Peyer's patch (tissue), 4 donors: ENCODE data around the gene AAGAB. TPM values are rescaled to one million over a fixed set of nuclear protein-coding genes. Genes with fewer than 3 reads are reported as not detected.
A peak's percentile ranks its signal among the peaks of the same experiment; 100 is the strongest.

Experiments used
- DNase-seq, 3 donors: peaks; one replicate each; pipeline ENCODE4 v3.0.0-alpha.2; 2017 to 2019
- H3K27ac ChIP-seq, 4 donors: fragments of 200-600 bp; sonication (generic); one replicate each; pipeline ENCODE4 v1.5.1; 2016 to 2019
- H3K27me3 ChIP-seq, 2 donors: fragments of 200-600 bp; sonication (generic); one replicate each; pipeline ENCODE4 v1.5.1; 2019
- H3K36me3 ChIP-seq, 3 donors: fragments of 200-600 bp; sonication (generic); one replicate each; pipeline ENCODE4 v1.5.1; 2016 to 2019
- H3K4me1 ChIP-seq, 4 donors: fragments of 200-600 bp; sonication (generic); one replicate each; pipeline ENCODE4 v1.5.1; 2016 to 2019
- H3K4me3 ChIP-seq, 4 donors: fragments of 200-600 bp; sonication (generic); 1 replicate in 3 of 4; 2 replicates in 1 of 4; pipeline ENCODE4 v1.5.1; 2016 to 2019; ENCODE audit warnings: mild to moderate bottlenecking in 1 of 4
- H3K9me3 ChIP-seq, 4 donors: fragments of 200-600 bp; sonication (generic); one replicate each; pipeline ENCODE4 v1.5.1; 2016 to 2019; ENCODE audit warnings: mild to moderate bottlenecking in 1 of 4
- POLR2A ChIP-seq, 2 donors: fragments of 450-650 bp; IDR thresholded peaks; one replicate each; pipeline ENCODE4 v1.5.1; 2017; ENCODE audit warnings: antibody characterized with exemption in 2 of 2, mild to moderate bottlenecking in 2 of 2, moderate library complexity in 2 of 2
- total RNA-seq, 4 donors: library from RNA; depleted of rRNA; stranded (reverse); fragments of >200 nt; gene quantifications; one replicate each; pipeline ENCODE4 v1.1.0, GENCODE V29; 2016
- TF ChIP-seq, protein P1 (sequence below), 6 experiments: fragments of 450-650 bp in 4 of 6; fragments of 200-600 bp in 2 of 6; sonication (generic) in 1 of 6; IDR thresholded peaks; one replicate each; pipeline ENCODE4 v1.5.1; 2017 to 2019; ENCODE audit warnings: antibody characterized with exemption in 6 of 6, mild to moderate bottlenecking in 3 of 6, moderate library complexity in 1 of 6

The AAGAB gene
- total RNA-seq, 4 donors from 2014 or later: 27.5 to 54.5 (median 42.8) TPM

DNA sequence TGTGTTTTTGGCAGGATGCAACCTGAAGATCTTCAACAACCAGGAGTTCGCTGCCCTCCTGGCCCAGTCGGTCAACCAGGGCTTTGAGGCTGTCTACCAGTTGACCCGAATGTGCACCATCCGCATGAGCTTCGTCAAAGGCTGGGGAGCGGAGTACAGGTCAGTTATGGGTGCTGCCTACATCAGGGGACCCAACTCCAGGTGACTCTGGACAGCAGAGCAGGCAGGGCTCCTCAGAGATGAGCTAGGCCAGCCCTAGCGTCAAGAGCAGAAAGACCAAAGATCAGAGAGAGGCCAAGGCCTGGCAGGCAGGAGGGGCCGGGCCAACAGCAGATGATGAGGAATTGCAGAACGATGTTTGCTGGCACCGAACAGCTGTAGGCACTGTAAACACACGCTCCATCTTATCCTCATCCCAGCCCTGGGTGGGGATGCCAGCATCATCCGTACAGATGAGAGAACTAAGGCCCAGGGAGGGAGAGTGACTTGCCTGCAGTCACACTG is 67.1 kb downstream of the AAGAB start:
- Histone ChIP-seq H3K27me3 (no peaks in the 10 kb centered on the region), H3K27ac (no peak overlapping the region), H3K36me3 (peaks cover 0 to 77% (median 0%) of the 10 kb centered on the region in 3 donors), H3K4me3 (no peak overlapping the region), H3K4me1 (peaks cover 0 to 24% (median 0%) of the 10 kb centered on the region in 4 donors), H3K9me3 (no peaks in the 10 kb centered on the region)
- DNase-seq: peak in 1 of 3 donors; percentile 40
- no peak for TF ChIP-seq POLR2A (IDR thresholded peaks at IDR 0.05)
- TF ChIP-seq, protein P1, sequence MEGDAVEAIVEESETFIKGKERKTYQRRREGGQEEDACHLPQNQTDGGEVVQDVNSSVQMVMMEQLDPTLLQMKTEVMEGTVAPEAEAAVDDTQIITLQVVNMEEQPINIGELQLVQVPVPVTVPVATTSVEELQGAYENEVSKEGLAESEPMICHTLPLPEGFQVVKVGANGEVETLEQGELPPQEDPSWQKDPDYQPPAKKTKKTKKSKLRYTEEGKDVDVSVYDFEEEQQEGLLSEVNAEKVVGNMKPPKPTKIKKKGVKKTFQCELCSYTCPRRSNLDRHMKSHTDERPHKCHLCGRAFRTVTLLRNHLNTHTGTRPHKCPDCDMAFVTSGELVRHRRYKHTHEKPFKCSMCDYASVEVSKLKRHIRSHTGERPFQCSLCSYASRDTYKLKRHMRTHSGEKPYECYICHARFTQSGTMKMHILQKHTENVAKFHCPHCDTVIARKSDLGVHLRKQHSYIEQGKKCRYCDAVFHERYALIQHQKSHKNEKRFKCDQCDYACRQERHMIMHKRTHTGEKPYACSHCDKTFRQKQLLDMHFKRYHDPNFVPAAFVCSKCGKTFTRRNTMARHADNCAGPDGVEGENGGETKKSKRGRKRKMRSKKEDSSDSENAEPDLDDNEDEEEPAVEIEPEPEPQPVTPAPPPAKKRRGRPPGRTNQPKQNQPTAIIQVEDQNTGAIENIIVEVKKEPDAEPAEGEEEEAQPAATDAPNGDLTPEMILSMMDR (IDR thresholded peaks at IDR 0.05): no peak

DNA sequence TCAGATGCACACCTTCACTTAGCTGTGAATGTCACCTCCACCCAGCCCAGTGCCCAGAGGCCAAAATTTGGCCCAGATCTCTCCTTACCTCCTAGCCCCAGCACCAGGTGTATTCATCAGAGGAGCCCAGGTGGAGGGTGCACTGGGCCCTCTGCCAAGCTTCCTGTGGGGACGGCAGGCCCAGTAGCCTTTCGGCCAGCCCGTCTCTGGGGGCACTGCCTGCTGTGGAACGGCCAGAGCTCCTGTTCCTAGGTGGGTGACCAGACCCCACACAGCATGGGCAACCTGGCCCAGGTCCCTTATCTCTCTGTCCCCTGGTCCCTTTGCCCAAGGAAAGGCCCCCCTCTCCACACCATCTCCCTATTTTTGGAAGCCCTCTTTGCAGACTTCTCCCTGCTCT is 67.8 kb downstream of the AAGAB start:
- Histone ChIP-seq H3K36me3 (peaks cover 0 to 75% (median 0%) of the 10 kb centered on the region in 3 donors), H3K4me1 (peaks cover 0 to 24% (median 0%) of the 10 kb centered on the region in 4 donors), H3K9me3 (no peaks in the 10 kb centered on the region), H3K4me3 (no peak overlapping the region), H3K27me3 (no peaks in the 10 kb centered on the region), H3K27ac (peak overlapping the region in 1 of 4 donors; percentile 44)
- DNase-seq: peak in 1 of 3 donors; percentile 41
- TF ChIP-seq, protein P1 (IDR thresholded peaks at IDR 0.05): no peak
- no peak for TF ChIP-seq POLR2A (IDR thresholded peaks at IDR 0.05)

DNA sequence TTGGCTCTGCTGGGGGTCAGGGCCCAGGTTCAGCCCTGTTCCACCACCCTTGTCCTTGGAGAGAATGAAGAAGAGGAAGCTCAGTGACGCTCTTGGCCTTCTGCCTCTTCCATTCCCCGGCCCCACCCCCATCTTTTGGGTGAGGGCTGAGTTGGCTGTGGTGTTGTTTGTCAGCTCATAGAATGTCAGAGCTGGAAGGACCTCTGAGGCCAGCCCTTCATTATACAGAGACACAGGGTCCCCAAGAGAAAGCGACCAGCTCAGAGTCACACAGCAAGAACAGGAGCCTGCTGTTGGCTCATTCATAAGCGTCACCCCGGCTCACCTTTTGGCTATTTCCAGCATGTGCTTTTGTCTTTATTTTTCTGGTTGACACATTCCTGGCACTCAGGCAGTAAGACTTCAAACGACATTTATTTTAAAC is 68.2 kb downstream of the AAGAB start:
- Histone ChIP-seq H3K36me3 (peaks cover 0 to 75% (median 0%) of the 10 kb centered on the region in 3 donors), H3K27me3 (no peaks in the 10 kb centered on the region), H3K27ac (peak overlapping the region; percentile 12 to 44 (median 32)), H3K4me1 (peaks cover 0 to 24% (median 0%) of the 10 kb centered on the region in 4 donors), H3K9me3 (no peaks in the 10 kb centered on the region), H3K4me3 (no peak overlapping the region)
- TF ChIP-seq, protein P1 (IDR thresholded peaks at IDR 0.05): no peak
- no peak for TF ChIP-seq POLR2A (IDR thresholded peaks at IDR 0.05)
- DNase-seq: no peak

DNA sequence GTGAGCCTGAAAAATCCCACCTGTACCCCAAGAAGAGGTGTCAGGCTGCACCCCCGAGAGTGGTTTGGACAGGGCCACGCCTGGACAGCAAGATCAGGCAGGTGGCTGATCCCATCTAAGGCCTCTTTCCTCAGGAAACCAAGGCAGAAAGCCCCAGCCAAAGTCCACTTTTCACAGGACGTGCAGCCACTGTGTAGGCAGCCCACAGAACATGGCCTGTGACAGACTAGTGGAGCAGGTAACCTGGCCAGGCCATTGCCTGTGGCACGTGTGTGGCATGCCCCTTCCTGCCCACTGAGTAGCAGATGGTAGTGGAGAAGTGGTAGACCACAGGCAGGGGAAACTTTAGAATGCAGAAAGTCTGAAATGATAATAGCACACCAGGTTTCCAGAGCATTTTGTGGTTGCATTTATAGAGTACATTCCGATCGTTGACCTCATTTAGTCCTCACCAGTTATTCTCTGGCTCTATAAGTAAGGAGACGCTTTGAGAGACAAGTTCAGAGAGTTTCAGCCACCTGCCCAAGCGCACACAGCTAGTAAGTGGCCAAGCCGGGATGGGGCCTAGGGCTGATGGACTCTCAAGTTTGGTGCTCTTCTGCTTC is 68.7 kb downstream of the AAGAB start:
- Histone ChIP-seq H3K4me3 (no peak overlapping the region), H3K9me3 (no peaks in the 10 kb centered on the region), H3K27me3 (no peaks in the 10 kb centered on the region), H3K27ac (peak overlapping the region; percentile 12 to 44 (median 32)), H3K36me3 (peaks cover 0 to 75% (median 0%) of the 10 kb centered on the region in 3 donors), H3K4me1 (peaks cover 0 to 24% (median 0%) of the 10 kb centered on the region in 4 donors)
- peak in 1 of 3 donors; percentile 51 for DNase-seq
- no peak for TF ChIP-seq POLR2A (IDR thresholded peaks at IDR 0.05)
- TF ChIP-seq, protein P1 (IDR thresholded peaks at IDR 0.05): no peak

DNA sequence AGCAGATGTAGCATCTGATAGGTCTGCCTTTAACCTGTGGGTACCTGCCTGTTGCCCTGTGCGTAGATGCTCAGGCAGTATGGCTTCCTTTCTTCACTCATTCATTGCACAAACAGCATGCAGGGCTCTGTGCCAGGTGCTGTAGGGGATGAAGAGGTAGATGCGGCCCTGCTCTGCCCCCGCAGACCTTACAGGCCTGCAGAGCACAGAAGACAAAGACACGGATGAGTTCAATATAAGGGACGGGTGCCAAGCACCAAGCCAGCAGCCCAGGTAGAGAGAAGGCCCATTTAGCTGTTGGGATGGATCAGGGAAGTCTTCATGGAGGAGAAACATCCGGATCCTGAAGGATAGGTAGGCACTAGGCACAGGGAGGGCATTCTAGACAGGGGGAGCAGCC is 69.4 kb downstream of the AAGAB start:
- Histone ChIP-seq H3K27me3 (no peaks in the 10 kb centered on the region), H3K27ac (peak overlapping the region in 3 of 4 donors; percentile 25 to 44 (median 38)), H3K9me3 (no peaks in the 10 kb centered on the region), H3K4me1 (peaks cover 0 to 21% (median 0%) of the 10 kb centered on the region in 4 donors), H3K4me3 (no peak overlapping the region), H3K36me3 (peaks cover 0 to 75% (median 0%) of the 10 kb centered on the region in 3 donors)
- TF ChIP-seq, protein P1 (IDR thresholded peaks at IDR 0.05): no peak
- TF ChIP-seq POLR2A (IDR thresholded peaks at IDR 0.05): no peak
- no peak for DNase-seq
